Heart left ventricle (tissue), 13 donors: ENCODE measurements around the gene LAMP5.

ENCODE experiments used
- POLR2A ChIP-seq, 2 donors: fragments of 450-650 bp; IDR thresholded peaks; one replicate each; pipeline ENCODE4 v1.6.1; 2017; ENCODE audit warnings: antibody characterized with exemption in 2 of 2, mild to moderate bottlenecking in 2 of 2, moderate library complexity in 2 of 2
- TF ChIP-seq, protein P1 (sequence below), 12 donors: fragments of 200-600 bp; sonication (generic) in 4 of 12; IDR thresholded peaks; one replicate each; pipeline versions ENCODE4 v1.5.0 to v1.8.0; 2018 to 2022; ENCODE audit warnings: antibody characterized with exemption in 12 of 12, mild to moderate bottlenecking in 5 of 12
- donor health status: ischemic (EF 13 %, LVEDD 7.1; RV severe dilation, severe dysfunction).
- donor health status: DM: no; HTN: yes; CAD: no.
- donor health status: DM: no; HTN: no; CAD: no.
- donor health status: ischemic (EF 25% LVEDD 6.9; RV normal size, moderate dysfunction).
- donor health status: ischemic (EF 25% LVEDD 5.7; RV mildly dilated, moderate dysfunction).
- donor health status: ischemic (EF 35%, LVEDD 5.7; RV mildly dilated, moderate dysfunction).
- donor health status: nonischemic (EF 11% LVEDD 7.7; RV severe dilation, severe dysfunction).
- donor health status: DM: yes; HTN: yes; CAD: no.
- donor health status: PGD.
- donor health status: ischemic (EF 29% LVEDD 5.4; RV normal size, mild dysfunction).
- donor health status: nonischemic (EF 23%, LVEDD 6.1; RV moderate dilation, normal function).

DNA sequence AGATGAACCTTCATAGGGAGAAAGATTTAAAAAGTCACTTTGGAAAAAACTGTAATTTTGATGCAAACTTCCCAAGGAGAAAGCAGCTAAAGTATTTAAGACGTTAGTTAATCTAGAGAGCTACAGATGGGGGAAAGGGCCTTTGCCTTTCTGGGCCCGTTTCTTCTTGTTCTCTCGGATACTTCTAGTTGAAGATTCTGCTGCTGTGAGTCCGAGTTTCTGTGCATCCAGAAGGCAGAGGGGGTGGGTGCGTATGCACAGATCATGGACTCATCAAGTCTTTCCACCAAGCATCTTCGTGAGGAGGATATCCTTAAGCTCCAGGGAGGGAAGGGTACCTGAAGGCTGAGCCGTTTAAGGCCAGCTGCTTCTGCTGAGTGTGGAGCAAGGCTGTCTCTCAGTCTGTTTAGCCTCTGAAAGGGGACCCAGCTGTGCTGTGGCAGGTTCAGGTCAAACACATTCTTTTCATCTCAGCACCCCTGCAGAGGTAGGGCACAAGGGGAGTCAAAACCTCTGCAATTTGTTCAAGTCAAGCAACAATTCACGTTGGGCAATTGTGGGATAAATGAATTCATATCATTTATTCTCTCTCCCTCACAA is 4.3 kb downstream of the LAMP5 start:
- no peak for TF ChIP-seq POLR2A (IDR thresholded peaks at IDR 0.05)
- TF ChIP-seq, protein P1, sequence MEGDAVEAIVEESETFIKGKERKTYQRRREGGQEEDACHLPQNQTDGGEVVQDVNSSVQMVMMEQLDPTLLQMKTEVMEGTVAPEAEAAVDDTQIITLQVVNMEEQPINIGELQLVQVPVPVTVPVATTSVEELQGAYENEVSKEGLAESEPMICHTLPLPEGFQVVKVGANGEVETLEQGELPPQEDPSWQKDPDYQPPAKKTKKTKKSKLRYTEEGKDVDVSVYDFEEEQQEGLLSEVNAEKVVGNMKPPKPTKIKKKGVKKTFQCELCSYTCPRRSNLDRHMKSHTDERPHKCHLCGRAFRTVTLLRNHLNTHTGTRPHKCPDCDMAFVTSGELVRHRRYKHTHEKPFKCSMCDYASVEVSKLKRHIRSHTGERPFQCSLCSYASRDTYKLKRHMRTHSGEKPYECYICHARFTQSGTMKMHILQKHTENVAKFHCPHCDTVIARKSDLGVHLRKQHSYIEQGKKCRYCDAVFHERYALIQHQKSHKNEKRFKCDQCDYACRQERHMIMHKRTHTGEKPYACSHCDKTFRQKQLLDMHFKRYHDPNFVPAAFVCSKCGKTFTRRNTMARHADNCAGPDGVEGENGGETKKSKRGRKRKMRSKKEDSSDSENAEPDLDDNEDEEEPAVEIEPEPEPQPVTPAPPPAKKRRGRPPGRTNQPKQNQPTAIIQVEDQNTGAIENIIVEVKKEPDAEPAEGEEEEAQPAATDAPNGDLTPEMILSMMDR (IDR thresholded peaks at IDR 0.05) = no peak
